ENCODE results near the gene YOD1. TPM values are rescaled to one million over a fixed set of nuclear protein-coding genes. Genes with fewer than 3 reads are reported as not detected.

YOD1 gene
- polyA plus RNA-seq, 1 donor, result 10.1 TPM

GRCh38 chr1:207028884-207029650 is 21.9 kb downstream of the YOD1 start:
- Histone ChIP-seq H3K27me3 (ENCODE audit: control insufficient read depth, insufficient read depth, low read length) (no peaks in the 10 kb centered on the region), H3K4me1 (ENCODE audit: control insufficient read depth, insufficient read depth, low read length) (peaks cover 69% of the 10 kb centered on the region), H3K9me3 (ENCODE audit: control insufficient read depth, low read depth, low read length) (no peaks in the 10 kb centered on the region), H3K36me3 (ENCODE audit: control insufficient read depth, insufficient read depth, low read length) (peaks cover under 1% of the 10 kb centered on the region), H3K4me3 (ENCODE audit: low read length) (no peak overlapping the region), H3K27ac (ENCODE audit: low read length) (peak overlapping the region; percentile 99)
- peak in 1 of 2 donors; percentile 44 for DNase-seq
- WGBS (ENCODE audit: insufficient coverage, low lambda C conversion rate), result no CpG with 5 or more reads among the region's 2 CpGs

GRCh38 chr1:207027921-207028320 is 23.1 kb downstream of the YOD1 start:
- Histone ChIP-seq H3K9me3 (ENCODE audit: control insufficient read depth, low read depth, low read length) (no peaks in the 10 kb centered on the region), H3K4me1 (ENCODE audit: control insufficient read depth, insufficient read depth, low read length) (peaks cover 72% of the 10 kb centered on the region), H3K4me3 (ENCODE audit: low read length) (peak overlapping the region; percentile 19), H3K27me3 (ENCODE audit: control insufficient read depth, insufficient read depth, low read length) (no peaks in the 10 kb centered on the region), H3K36me3 (ENCODE audit: control insufficient read depth, insufficient read depth, low read length) (peaks cover 8% of the 10 kb centered on the region), H3K27ac (ENCODE audit: low read length) (peak overlapping the region; percentile 99)
- DNase-seq, result no peak
- no CpG with 5 or more reads among the region's 1 CpG for WGBS (ENCODE audit: insufficient coverage, low lambda C conversion rate)

DNA sequence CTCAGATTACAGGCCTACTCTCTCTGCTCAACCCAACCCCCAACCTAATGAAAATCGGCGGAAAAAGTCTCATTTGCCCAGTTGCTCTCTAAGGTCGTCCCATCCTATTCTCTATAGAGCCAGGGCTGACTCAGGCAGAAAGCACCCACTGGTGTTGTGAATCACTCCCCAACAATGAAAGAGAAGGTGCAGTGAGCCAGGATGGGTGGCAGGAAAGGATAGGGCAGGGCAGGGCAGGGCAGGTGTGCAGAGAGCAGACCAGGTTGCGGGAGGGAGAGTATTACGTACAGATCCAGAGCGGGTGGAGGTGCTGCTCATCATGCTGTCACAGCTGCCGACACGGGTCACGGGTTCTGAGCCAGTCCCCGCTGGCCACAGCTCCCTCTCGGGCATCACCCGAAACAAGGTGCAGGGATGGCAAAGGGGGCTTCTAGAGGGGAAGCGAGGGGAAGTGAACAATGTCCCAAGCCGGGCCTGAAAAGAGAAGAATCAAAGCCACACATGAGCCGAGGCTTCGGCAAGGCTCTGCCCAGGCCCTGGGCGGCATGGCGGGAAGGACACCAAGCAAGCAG is 23.7 kb downstream of the YOD1 start:
- no CpG with 5 or more reads among the region's 18 CpGs for WGBS (ENCODE audit: insufficient coverage, low lambda C conversion rate)
- peak overlapping the region; percentile 19 for H3K4me3 ChIP-seq (ENCODE audit: low read length)
- H3K9me3 ChIP-seq (ENCODE audit: control insufficient read depth, low read depth, low read length), result no peaks in the 10 kb centered on the region
- H3K36me3 ChIP-seq (ENCODE audit: control insufficient read depth, insufficient read depth, low read length), result peaks cover 14% of the 10 kb centered on the region
- DNase-seq, result peak; percentile 77 to 81
- H3K27me3 ChIP-seq (ENCODE audit: control insufficient read depth, insufficient read depth, low read length), result no peaks in the 10 kb centered on the region
- peak overlapping the region; percentile 99 for H3K27ac ChIP-seq (ENCODE audit: low read length)
- H3K4me1 ChIP-seq (ENCODE audit: control insufficient read depth, insufficient read depth, low read length), result peaks cover 72% of the 10 kb centered on the region

GRCh38 chr1:207026104-207026534 is 24.9 kb downstream of the YOD1 start:
- H3K9me3 ChIP-seq (ENCODE audit: control insufficient read depth, low read depth, low read length), result no peaks in the 10 kb centered on the region
- peak in 1 of 2 donors; percentile 80 for DNase-seq
- peak overlapping the region; percentile 99 for H3K27ac ChIP-seq (ENCODE audit: low read length)
- no peaks in the 10 kb centered on the region for H3K27me3 ChIP-seq (ENCODE audit: control insufficient read depth, insufficient read depth, low read length)
- peaks cover 75% of the 10 kb centered on the region for H3K4me1 ChIP-seq (ENCODE audit: control insufficient read depth, insufficient read depth, low read length)
- H3K4me3 ChIP-seq (ENCODE audit: low read length), result no peak overlapping the region
- no CpG with 5 or more reads among the region's 4 CpGs for WGBS (ENCODE audit: insufficient coverage, low lambda C conversion rate)
- H3K36me3 ChIP-seq (ENCODE audit: control insufficient read depth, insufficient read depth, low read length), result peaks cover 25% of the 10 kb centered on the region

DNA sequence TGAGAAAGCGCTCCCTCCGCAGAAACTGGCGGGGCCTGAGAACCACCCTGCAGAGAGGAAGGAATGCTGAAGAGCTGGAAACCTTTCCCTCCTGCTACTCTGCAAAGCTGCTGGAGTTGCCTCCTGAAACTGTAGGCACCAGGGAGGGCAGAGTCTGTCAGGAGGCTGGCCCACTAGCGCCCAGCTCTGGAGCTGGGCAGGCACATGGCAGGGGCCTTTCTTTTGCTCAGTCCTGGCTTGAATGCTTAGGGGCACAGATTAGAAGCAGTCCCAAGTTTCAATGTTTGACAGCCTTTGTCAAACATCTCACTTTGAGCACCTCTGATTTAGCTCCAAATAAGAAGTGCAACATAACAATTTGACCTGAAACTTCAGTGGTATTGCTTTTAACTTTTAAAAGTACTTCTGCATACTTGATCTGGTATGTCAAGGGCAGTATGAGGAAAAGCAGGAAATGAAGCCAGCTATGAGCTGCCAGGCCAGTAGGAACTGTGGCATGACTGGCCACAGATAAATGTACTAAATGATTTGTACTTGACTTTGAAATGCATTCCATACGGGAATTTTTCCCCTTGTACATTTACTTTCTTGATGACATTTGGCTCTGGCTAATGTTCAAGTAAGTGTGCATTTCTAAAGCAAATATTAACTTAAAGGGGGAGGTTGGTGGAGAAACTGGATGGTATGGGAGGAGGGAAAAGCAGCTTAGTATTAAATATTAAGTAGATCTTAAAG is 25.7 kb downstream of the YOD1 start:
- peak overlapping the region; percentile 99 for H3K27ac ChIP-seq (ENCODE audit: low read length)
- H3K27me3 ChIP-seq (ENCODE audit: control insufficient read depth, insufficient read depth, low read length), result no peaks in the 10 kb centered on the region
- H3K4me3 ChIP-seq (ENCODE audit: low read length), result no peak overlapping the region
- H3K9me3 ChIP-seq (ENCODE audit: control insufficient read depth, low read depth, low read length), result no peaks in the 10 kb centered on the region
- no CpG with 5 or more reads among the region's 5 CpGs for WGBS (ENCODE audit: insufficient coverage, low lambda C conversion rate)
- DNase-seq, result peak in 1 of 2 donors; percentile 49
- H3K36me3 ChIP-seq (ENCODE audit: control insufficient read depth, insufficient read depth, low read length), result peaks cover 26% of the 10 kb centered on the region
- H3K4me1 ChIP-seq (ENCODE audit: control insufficient read depth, insufficient read depth, low read length), result peaks cover 82% of the 10 kb centered on the region

DNA sequence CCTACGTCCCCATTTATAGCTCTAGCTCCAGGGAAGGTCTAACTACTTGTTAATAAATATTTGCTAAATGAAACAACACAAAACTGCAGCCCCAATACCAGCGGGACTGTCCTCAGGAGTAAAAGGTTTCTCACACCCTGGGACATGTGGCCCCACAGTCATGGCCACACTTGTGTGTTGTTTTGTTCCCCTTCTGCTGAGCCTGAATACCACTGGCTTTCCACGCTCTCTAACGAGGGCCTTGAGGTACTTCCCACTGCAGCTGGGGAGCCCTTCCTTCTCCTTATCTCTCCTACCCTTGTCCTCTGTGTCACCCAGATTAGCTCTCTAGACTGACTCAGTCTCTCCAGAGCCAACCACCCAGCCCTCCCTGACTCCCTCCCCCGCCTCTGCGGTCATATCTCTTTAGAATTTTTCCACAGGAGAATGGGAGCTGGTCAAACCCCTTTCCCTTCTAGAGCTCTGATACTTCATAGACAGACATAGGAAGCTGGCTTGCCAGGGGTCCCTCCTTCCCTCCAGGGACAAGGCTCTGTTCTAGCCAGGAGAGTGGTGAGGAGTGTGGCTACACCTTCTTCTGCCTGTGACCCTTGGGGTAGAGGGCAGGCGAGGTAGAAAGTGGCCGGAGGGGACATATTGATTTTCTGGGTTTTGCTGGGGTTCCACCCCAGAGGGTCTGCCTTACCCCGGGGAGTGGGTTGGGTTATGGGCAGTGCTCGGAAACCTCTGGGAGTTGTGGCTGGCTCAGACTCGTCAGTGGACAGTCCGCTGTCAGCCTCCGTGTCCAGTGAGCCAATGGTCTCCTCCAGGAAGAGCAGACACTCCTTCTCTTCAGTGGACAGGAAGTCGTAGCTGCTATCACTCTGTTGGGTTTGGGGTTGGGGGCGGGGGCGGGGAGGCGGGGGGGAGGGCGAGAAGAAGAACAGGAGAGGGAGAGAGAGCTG is 26.5 kb downstream of the YOD1 start:
- Histone ChIP-seq H3K9me3 (ENCODE audit: control insufficient read depth, low read depth, low read length) (no peaks in the 10 kb centered on the region), H3K27ac (ENCODE audit: low read length) (peak overlapping the region; percentile 99), H3K27me3 (ENCODE audit: control insufficient read depth, insufficient read depth, low read length) (no peaks in the 10 kb centered on the region), H3K36me3 (ENCODE audit: control insufficient read depth, insufficient read depth, low read length) (peaks cover 26% of the 10 kb centered on the region), H3K4me1 (ENCODE audit: control insufficient read depth, insufficient read depth, low read length) (peaks cover 82% of the 10 kb centered on the region), H3K4me3 (ENCODE audit: low read length) (no peak overlapping the region)
- no CpG with 5 or more reads among the region's 18 CpGs for WGBS (ENCODE audit: insufficient coverage, low lambda C conversion rate)
- peak; percentile 86 to 92 for DNase-seq

GRCh38 chr1:207022996-207023679 is 27.9 kb downstream of the YOD1 start:
- no peak overlapping the region for H3K4me3 ChIP-seq (ENCODE audit: low read length)
- H3K36me3 ChIP-seq (ENCODE audit: control insufficient read depth, insufficient read depth, low read length), result peaks cover 26% of the 10 kb centered on the region
- no peak for DNase-seq
- H3K4me1 ChIP-seq (ENCODE audit: control insufficient read depth, insufficient read depth, low read length), result peaks cover 74% of the 10 kb centered on the region
- H3K9me3 ChIP-seq (ENCODE audit: control insufficient read depth, low read depth, low read length), result no peaks in the 10 kb centered on the region
- H3K27me3 ChIP-seq (ENCODE audit: control insufficient read depth, insufficient read depth, low read length), result no peaks in the 10 kb centered on the region
- WGBS (ENCODE audit: insufficient coverage, low lambda C conversion rate), result no CpG with 5 or more reads among the region's 8 CpGs
- peak overlapping the region; percentile 99 for H3K27ac ChIP-seq (ENCODE audit: low read length)

DNA sequence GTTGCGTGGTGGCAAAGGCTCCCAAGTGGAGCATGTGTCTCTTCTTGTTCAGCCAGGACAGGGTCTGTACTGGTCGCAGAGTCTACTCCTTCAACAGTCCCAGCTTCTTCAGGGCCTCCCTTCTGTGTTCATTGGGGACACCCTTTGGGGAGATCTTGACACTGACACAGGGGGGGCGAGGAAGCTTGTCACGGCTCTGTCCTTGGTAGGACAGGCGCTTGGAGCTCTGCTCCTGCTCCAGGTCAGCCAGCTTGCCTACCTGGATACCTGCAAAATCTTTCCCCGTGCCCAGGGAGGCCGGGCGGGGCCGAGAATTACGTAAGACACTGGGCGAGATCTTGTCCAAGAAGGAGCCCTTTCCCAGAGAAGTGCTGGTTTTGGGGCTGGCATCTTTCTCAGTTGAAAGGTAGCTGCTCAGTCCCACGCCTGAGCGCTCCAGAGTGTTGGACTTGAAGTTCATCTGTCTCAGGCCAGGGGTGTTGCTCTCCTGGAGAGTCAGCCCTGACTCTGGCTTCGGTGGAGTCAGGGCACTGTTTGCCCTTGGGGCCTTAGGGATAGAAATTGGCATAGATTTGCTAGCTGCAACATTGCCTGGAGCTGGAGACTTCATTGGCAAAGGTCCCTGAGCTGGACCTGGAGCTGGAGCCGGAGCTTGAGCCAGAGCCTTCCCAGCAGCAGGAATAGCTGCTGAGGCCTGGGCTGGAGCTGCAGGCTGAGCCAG is 29.0 kb downstream of the YOD1 start:
- H3K36me3 ChIP-seq (ENCODE audit: control insufficient read depth, insufficient read depth, low read length), result peaks cover 26% of the 10 kb centered on the region
- peak overlapping the region; percentile 25 for H3K27ac ChIP-seq (ENCODE audit: low read length)
- no peaks in the 10 kb centered on the region for H3K9me3 ChIP-seq (ENCODE audit: control insufficient read depth, low read depth, low read length)
- no CpG with 5 or more reads among the region's 15 CpGs for WGBS (ENCODE audit: insufficient coverage, low lambda C conversion rate)
- no peak for DNase-seq
- no peak overlapping the region for H3K4me3 ChIP-seq (ENCODE audit: low read length)
- no peaks in the 10 kb centered on the region for H3K27me3 ChIP-seq (ENCODE audit: control insufficient read depth, insufficient read depth, low read length)
- H3K4me1 ChIP-seq (ENCODE audit: control insufficient read depth, insufficient read depth, low read length), result peaks cover 65% of the 10 kb centered on the region

Measured in large intestine (tissue), 3 donors.